Astrocyte of the spinal cord (primary cell): ENCODE results near the gene CACNG7.
A peak's percentile ranks its signal among the peaks of the same experiment; 100 is the strongest.
"Not testable (repeated sequence)": the region's sequence is repeated elsewhere in the genome, so short reads cannot be mapped to it uniquely, and the experiment has no call there.

ENCODE experiments used
- DNase-seq: peaks from one replicate; pipeline ENCODE4 v3.0.0; 2011; ENCODE audit warnings: low read depth, low spot score
- H3K4me3 ChIP-seq: 2 replicates; pipeline ENCODE4 v1.5.1; 2011; ENCODE audit warnings: low read depth, mild to moderate bottlenecking, low read length, moderate library complexity
- CTCF ChIP-seq: IDR thresholded peaks from 2 replicates; pipeline ENCODE4 v1.5.1; 2012; ENCODE audit warnings: low read depth, mild to moderate bottlenecking, low read length, inconsistent platforms
- in situ Hi-C: cut with HindIII; loops from 2 replicates; pipeline ENCODE4 v1.10.0; 2017; ENCODE audit warnings: low sequenced_read_pairs

Gene CACNG7

GRCh38 chr19:53942001-53942786 lies 33.1 kb downstream of the CACNG7 start:
- no peak for TF ChIP-seq CTCF
- in situ Hi-C loops, result no loop called here
- no peak overlapping the region for H3K4me3 ChIP-seq
- DNase-seq, result no peak

GRCh38 chr19:53944416-53944815 lies 35.3 kb downstream of the CACNG7 start:
- TF ChIP-seq CTCF, result no peak
- no peak for DNase-seq
- in situ Hi-C loops, result no loop called here
- H3K4me3 ChIP-seq, result no peak overlapping the region

DNA sequence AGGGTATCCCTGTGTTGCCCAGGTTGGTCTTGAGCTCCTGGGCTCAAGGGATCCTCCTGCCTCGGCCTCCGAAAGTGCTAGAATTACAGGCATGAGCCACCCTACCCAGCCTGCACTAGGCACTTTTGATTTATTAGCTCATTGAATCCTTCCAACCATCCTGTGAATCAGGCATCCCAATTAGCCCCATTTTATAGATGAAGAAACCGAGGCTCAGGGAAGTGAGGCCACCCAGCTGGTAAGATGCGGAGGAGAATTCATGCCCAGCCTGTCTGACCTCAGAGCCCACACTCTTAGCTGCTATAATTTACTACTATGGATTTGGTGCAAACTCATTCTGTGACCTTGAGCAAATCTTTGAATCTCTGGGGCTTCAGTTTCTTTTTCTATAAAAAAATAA lies 35.9 kb downstream of the CACNG7 start:
- in situ Hi-C loops, result no loop called here
- DNase-seq, result no peak
- H3K4me3 ChIP-seq, result no peak overlapping the region
- no peak for TF ChIP-seq CTCF

DNA sequence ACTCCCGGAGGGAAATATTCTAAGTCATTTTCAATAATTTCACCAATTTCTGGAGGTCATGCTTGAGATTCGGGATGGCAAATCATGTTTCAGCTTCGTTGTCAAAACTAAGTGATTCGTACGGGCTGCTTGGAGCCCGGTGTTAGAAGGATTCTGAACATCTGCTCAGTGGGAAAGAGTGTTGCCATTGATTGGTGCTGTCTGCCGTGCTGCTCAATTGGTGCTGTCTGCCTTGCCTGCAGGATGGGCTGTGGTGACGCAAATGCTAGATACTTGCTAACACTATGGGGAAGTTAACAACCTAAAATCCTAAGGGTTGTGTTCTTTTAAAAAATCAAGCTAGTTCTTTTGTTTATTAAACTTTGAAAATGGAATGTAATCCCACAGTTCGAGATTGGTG lies 36.4 kb downstream of the CACNG7 start:
- no peak for DNase-seq
- in situ Hi-C loops, result no loop called here
- H3K4me3 ChIP-seq, result no peak overlapping the region
- no peak for TF ChIP-seq CTCF

GRCh38 chr19:53945998-53946397 lies 36.9 kb downstream of the CACNG7 start:
- DNase-seq, result no peak
- no peak overlapping the region for H3K4me3 ChIP-seq
- in situ Hi-C loops, result no loop called here
- TF ChIP-seq CTCF, result no peak

DNA sequence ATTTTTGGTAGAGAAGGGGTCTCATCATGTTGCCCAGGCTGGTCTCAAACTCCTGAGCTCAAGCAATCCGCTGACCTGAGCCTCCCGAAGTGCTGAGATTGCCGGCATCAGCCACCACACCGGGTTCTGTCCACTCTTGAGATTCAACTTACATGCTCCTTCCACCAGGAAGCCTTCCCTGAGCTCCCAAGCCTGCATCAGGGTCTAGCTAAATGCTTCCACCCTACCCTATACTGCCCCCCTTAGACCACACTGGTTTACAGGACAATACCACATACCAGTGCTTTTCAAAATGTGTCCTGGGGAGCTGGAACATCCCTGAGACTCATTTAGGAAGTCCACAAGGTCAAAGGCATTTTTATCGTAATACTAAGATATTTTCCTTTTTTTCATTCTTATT lies 38.5 kb downstream of the CACNG7 start:
- DNase-seq, result no peak
- in situ Hi-C loops, result no loop called here
- peak; percentile 10 for TF ChIP-seq CTCF
- no peak overlapping the region for H3K4me3 ChIP-seq

- in situ Hi-C loops, H3K4me3 ChIP-seq, DNase-seq: not testable (repeated sequence)
Observed at GRCh38 chr19:53948611-53949010, 39.5 kb downstream of the CACNG7 start.
